GM23338 (cell line): Measurements from ENCODE around the gene GPR183. TPM values are rescaled to one million over a fixed set of nuclear protein-coding genes. Genes with fewer than 3 reads are reported as not detected.

Experiments used
- ATAC-seq: fragments of 200-7000 bp; cut with Tn5 transposase; 3 replicates; pipeline ENCODE4 v1.9.1; 2020
- DNase-seq: peaks from one replicate; pipeline ENCODE4 v3.0.0-alpha.2; 2015; ENCODE audit warnings: low spot score
- H2AFZ ChIP-seq: fragments of 200-600 bp; sonication (generic); 2 replicates; pipeline ENCODE4 v1.8.0; 2016; ENCODE audit warnings: antibody characterized with exemption, mild to moderate bottlenecking, moderate library complexity
- H3F3A ChIP-seq: fragments of 200-600 bp; sonication (generic); replicated peaks from 2 replicates; pipeline ENCODE4 v1.8.0; 2017; ENCODE audit warnings: antibody characterized with exemption, mixed run types, low read depth
- H3K27ac ChIP-seq: fragments of 200-600 bp; sonication (generic); 2 replicates; pipeline ENCODE4 v1.6.1; 2016; ENCODE audit warnings: low read depth
- H3K27me3 ChIP-seq: fragments of 200-600 bp; sonication (generic); 2 replicates; pipeline ENCODE4 v1.8.0; 2016; ENCODE audit warnings: mild to moderate bottlenecking, mixed run types, moderate library complexity; ENCODE audit not compliant: insufficient read depth
- H3K36me3 ChIP-seq: fragments of 200-600 bp; sonication (generic); 2 replicates; pipeline ENCODE4 v1.8.0; 2016; ENCODE audit warnings: mild to moderate bottlenecking; ENCODE audit not compliant: insufficient read depth
- H3K4me1 ChIP-seq: fragments of 200-600 bp; sonication (generic); 2 replicates; pipeline ENCODE4 v1.8.0; 2016; ENCODE audit warnings: mild to moderate bottlenecking, moderate library complexity; ENCODE audit not compliant: insufficient read depth
- H3K4me2 ChIP-seq: fragments of 200-600 bp; sonication (generic); 2 replicates; pipeline ENCODE4 v1.7.1; 2017; ENCODE audit warnings: mixed run types
- H3K4me3 ChIP-seq: fragments of 200-600 bp; sonication (generic); 2 replicates; pipeline ENCODE4 v1.6.1; 2016; ENCODE audit warnings: mixed run types
- H3K79me2 ChIP-seq: fragments of 200-600 bp; sonication (generic); replicated peaks from 2 replicates; pipeline ENCODE4 v1.8.0; 2017; ENCODE audit warnings: mild to moderate bottlenecking; ENCODE audit not compliant: insufficient read depth
- H3K9me2 ChIP-seq: fragments of 200-600 bp; sonication (generic); 2 replicates; pipeline ENCODE4 v1.8.0; 2017; ENCODE audit not compliant: insufficient read depth
- H4K20me1 ChIP-seq: fragments of 200-600 bp; sonication (generic); replicated peaks from 2 replicates; pipeline ENCODE4 v1.8.0; 2017; ENCODE audit warnings: mild to moderate bottlenecking; ENCODE audit not compliant: insufficient read depth
- H3K27ac Mint-ChIP-seq: 2 replicates; pipeline ENCODE4 v1.8.0; 2020; ENCODE audit warnings: inconsistent platforms, mild to moderate bottlenecking, moderate library complexity, mixed read lengths
- H3K27me3 Mint-ChIP-seq: 3 replicates; pipeline ENCODE4 v1.8.0; 2022; ENCODE audit warnings: low read depth, mild to moderate bottlenecking, moderate library complexity, mixed read lengths, inconsistent platforms; ENCODE audit not compliant: insufficient read depth, poor library complexity
- H3K36me3 Mint-ChIP-seq: 3 replicates; pipeline ENCODE4 v1.8.0; 2021; ENCODE audit warnings: low read depth, mild to moderate bottlenecking, inconsistent platforms, moderate library complexity, mixed read lengths
- H3K4me1 Mint-ChIP-seq: 3 replicates; pipeline ENCODE4 v1.8.0; 2020; ENCODE audit warnings: mild to moderate bottlenecking, inconsistent platforms, mixed read lengths
- H3K4me3 Mint-ChIP-seq: 3 replicates; pipeline ENCODE4 v1.8.0; 2021; ENCODE audit warnings: moderate library complexity, mild to moderate bottlenecking, inconsistent platforms, mixed read lengths
- H3K9me3 Mint-ChIP-seq: 3 replicates; pipeline ENCODE4 v1.8.0; 2020; ENCODE audit warnings: moderate library complexity, mild to moderate bottlenecking, inconsistent platforms, mixed read lengths
- CREB1 ChIP-seq: fragments of 250-450 bp; sonication (Bioruptor Pico); IDR thresholded peaks from 2 replicates; pipeline ENCODE4 v1.5.0; 2020; ENCODE audit warnings: low read depth, mild to moderate bottlenecking, moderate library complexity
- CTCF ChIP-seq, 2 experiments: fragments of 200-600 bp in 1 of 2; sonication (generic) in 1 of 2; conservative IDR thresholded peaks; 2 replicates each; pipeline versions ENCODE4 v1.5.1 to v1.6.1; 2016 to 2017; ENCODE audit warnings: antibody characterized with exemption in 2 of 2, low read depth in 2 of 2, mild to moderate bottlenecking in 2 of 2, moderate library complexity in 1 of 2
- ETS1 ChIP-seq: IDR thresholded peaks from 2 replicates; pipeline ENCODE4 v1.6.1; 2016; ENCODE audit warnings: antibody characterized with exemption
- EZH2 ChIP-seq: fragments of 200-600 bp; sonication (generic); IDR thresholded peaks from one replicate; pipeline ENCODE4 v1.8.0; 2017; ENCODE audit warnings: antibody characterized with exemption, mild to moderate bottlenecking, low read depth; ENCODE audit not compliant: unreplicated experiment
- EZH2phosphoT487 ChIP-seq: fragments of 200-600 bp; sonication (generic); IDR thresholded peaks from one replicate; pipeline ENCODE4 v1.8.1; 2018; ENCODE audit warnings: antibody characterized with exemption; ENCODE audit not compliant: unreplicated experiment
- JUNB ChIP-seq: IDR thresholded peaks from one replicate; pipeline ENCODE4 v1.6.1; 2016; ENCODE audit warnings: antibody characterized with exemption; ENCODE audit not compliant: unreplicated experiment
- NANOG ChIP-seq: IDR thresholded peaks from 2 replicates; pipeline ENCODE4 v1.6.1; 2016; ENCODE audit warnings: antibody characterized with exemption, borderline replicate concordance
- POLR2AphosphoS5 ChIP-seq: IDR thresholded peaks from 2 replicates; pipeline ENCODE4 v1.6.1; 2016; ENCODE audit warnings: antibody characterized with exemption, low read depth
- REST ChIP-seq: IDR thresholded peaks from one replicate; pipeline ENCODE4 v1.6.1; 2018; ENCODE audit warnings: antibody characterized with exemption; ENCODE audit not compliant: unreplicated experiment
- STAT1 ChIP-seq: IDR thresholded peaks from one replicate; pipeline ENCODE4 v1.6.1; 2016; ENCODE audit warnings: antibody characterized with exemption; ENCODE audit not compliant: unreplicated experiment
- ZNF114 ChIP-seq: fragments of 250-450 bp; sonication (Bioruptor Pico); IDR thresholded peaks from 2 replicates; pipeline ENCODE4 v1.5.0; 2020; ENCODE audit warnings: mild to moderate bottlenecking, moderate library complexity
- ZNF331 ChIP-seq: fragments of 250-450 bp; sonication (Bioruptor Pico); IDR thresholded peaks from 2 replicates; pipeline ENCODE4 v1.5.0; 2020; ENCODE audit warnings: low read depth, mild to moderate bottlenecking, moderate library complexity
- ZNF462 ChIP-seq: fragments of 250-450 bp; sonication (Bioruptor Pico); IDR thresholded peaks from 2 replicates; pipeline ENCODE4 v1.5.0; 2020; ENCODE audit warnings: mild to moderate bottlenecking, moderate library complexity
- polyA plus RNA-seq: library from polyadenylated mRNA; unstranded; fragments of >200 nt; fragmentation: Nextera tagmentation; extraction: Ambion mirVana; gene quantifications from 2 replicates; pipeline ENCODE4 v1.2.1, GENCODE V29; 2016
- total RNA-seq: library from RNA; depleted of rRNA; stranded (reverse); fragments of >200 nt; shearing (Covaris generic); gene quantifications from 2 replicates; pipeline ENCODE4 v1.2.3, GENCODE V29; 2014

The GPR183 gene
- total and polyA plus RNA-seq, 2 experiments from 2014 or later, result 0.78 TPM; not detected in 1

- H3K27me3 ChIP-seq, result no peaks in the 10 kb centered on the region
- ATAC-seq (no peak), DNase-seq (no peak)
- Mint-ChIP-seq H3K9me3 (no peaks in the 10 kb centered on the region), H3K27me3 (peaks cover 7% of the 10 kb centered on the region), H3K4me1 (peaks cover 1% of the 10 kb centered on the region), H3K4me3 (no peak overlapping the region), H3K36me3 (peaks cover 3% of the 10 kb centered on the region; the same call in 2 of the 3 replicates), H3K27ac (no peak overlapping the region)
- no peaks in the 10 kb centered on the region; the same call in 1 of the 2 replicates for H3K36me3 ChIP-seq
- H4K20me1 ChIP-seq, result peaks cover 6% of the 10 kb centered on the region; the same call in 1 of the 2 replicates
- H3K27ac ChIP-seq, result no peak overlapping the region
- H3K79me2 ChIP-seq, result no peaks in the 10 kb centered on the region
- no peak for TF ChIP-seq EZH2
- no peak for TF ChIP-seq ZNF114
- no peak for TF ChIP-seq ETS1
- TF ChIP-seq CREB1, result no peak
- TF ChIP-seq ZNF331 (CRISPR knock-in tag), result no peak
- no peak for TF ChIP-seq ZNF462 (CRISPR knock-in tag)
- no peak for TF ChIP-seq NANOG
- no peak for TF ChIP-seq EZH2phosphoT487
- no peak for TF ChIP-seq CTCF (conservative IDR thresholded peaks at IDR 0.05; ENCODE audit: low read depth in 2 of 2)
- no peak for TF ChIP-seq JUNB
- TF ChIP-seq REST, result no peak
- no peak for TF ChIP-seq POLR2AphosphoS5
- TF ChIP-seq STAT1, result no peak
- H2AFZ ChIP-seq, result no peak overlapping the region
- no peak overlapping the region for H3K4me3 ChIP-seq
- H3K4me1 ChIP-seq, result no peaks in the 10 kb centered on the region
- no peak overlapping the region for H3K4me2 ChIP-seq
- no peaks in the 10 kb centered on the region for H3F3A ChIP-seq
- no peaks in the 10 kb centered on the region for H3K9me2 ChIP-seq
Observed at GRCh38 chr13:99353836-99354235, 46.6 kb upstream of the GPR183 start.
